Heart right ventricle (tissue), 16 donors: ENCODE results near the gene AGBL4. TPM values are rescaled to one million over a fixed set of nuclear protein-coding genes. Genes with fewer than 3 reads are reported as not detected.

Experiments
- ATAC-seq, 8 donors: fragments of 200-7000 bp; cut with Tn5 transposase; one replicate each; pipeline ENCODE4 v1.9.1; 2020; ENCODE audit warnings: mild to moderate bottlenecking in 8 of 8, moderate library complexity in 8 of 8, moderate number of reproducible peaks in 1 of 8
- DNase-seq, 2 donors: peaks; one replicate each; pipeline ENCODE4 v3.0.0-alpha.2; 2020
- H3K27ac ChIP-seq, 10 donors: fragments of 200-600 bp; sonication (generic) in 2 of 10; one replicate each; pipeline versions ENCODE4 v1.5.0 to v1.8.0; 2020 to 2022; ENCODE audit warnings: mild to moderate bottlenecking in 3 of 10
- H3K27me3 ChIP-seq, 7 donors: fragments of 200-600 bp; one replicate each; pipeline ENCODE4 v1.8.0; 2021 to 2022; ENCODE audit warnings: mild to moderate bottlenecking in 2 of 7
- H3K36me3 ChIP-seq, 9 donors: fragments of 200-600 bp; sonication (generic) in 1 of 9; one replicate each; pipeline versions ENCODE4 v1.5.0 to v1.8.0; 2020 to 2022; ENCODE audit warnings: mild to moderate bottlenecking in 2 of 9
- H3K4me1 ChIP-seq, 9 donors: fragments of 200-600 bp; sonication (generic) in 1 of 9; one replicate each; pipeline versions ENCODE4 v1.5.0 to v1.8.0; 2020 to 2022; ENCODE audit warnings: mild to moderate bottlenecking in 4 of 9
- H3K4me3 ChIP-seq, 10 donors: fragments of 200-600 bp; sonication (generic) in 2 of 10; one replicate each; pipeline versions ENCODE4 v1.5.0 to v1.8.0; 2020 to 2022; ENCODE audit warnings: mild to moderate bottlenecking in 7 of 10, moderate library complexity in 2 of 10
- H3K9me3 ChIP-seq, 11 donors: fragments of 200-600 bp in 10 of 11; sonication (generic) in 2 of 11; one replicate each; pipeline versions ENCODE4 v1.5.0 to v1.8.0; 2013 to 2022; ENCODE audit warnings: mild to moderate bottlenecking in 2 of 11, control low read depth in 1 of 11, moderate library complexity in 1 of 11
- WGBS, 2 donors: extraction: QIAGEN DNeasy Blood & Tissue Kit; methylation state at CpG; one replicate each; pipeline ENCODE4 v1.1.7; 2013; ENCODE audit warnings: inconsistent platforms in 1 of 2; 5-methylcytosine and 5-hydroxymethylcytosine counted together
- intact Hi-C, 10 donors: fragments of 100-400 bp; cut with DNase I; formaldehyde crosslinking; loops; one replicate each; pipeline versions ENCODE4 v1.11.1 to v1.14.2; 2022
- polyA plus RNA-seq, 2 donors: library from polyadenylated mRNA; stranded (reverse); fragments of 200-250 nt; gene quantifications; one replicate each; pipeline ENCODE4 v1.2.3, GENCODE V29; 2013
- total RNA-seq, 10 donors: library from RNA; stranded (reverse); fragmentation: NEBNext Ultra II Directional in 3 of 10; extraction: Animal tissue kit (Norgen Biotek cat#: 25700) in 3 of 10; gene quantifications; one replicate each; pipeline versions ENCODE4 v1.2.1 to v1.2.4, GENCODE V29; 2021 to 2023
- TF ChIP-seq, protein P1 (sequence below), 9 donors: fragments of 200-600 bp; sonication (generic) in 2 of 9; IDR thresholded peaks; one replicate each; pipeline versions ENCODE4 v1.5.0 to v1.8.0; 2021 to 2022; ENCODE audit warnings: antibody characterized with exemption in 9 of 9, mild to moderate bottlenecking in 5 of 9, moderate library complexity in 1 of 9
- donor health status: Arrhythmogenic right ventricular cardiomyopathy.
- donor health status: ischemic (EF 13 %, LVEDD 7.1; RV severe dilation, severe dysfunction).
- donor health status: healthy with polysubstance abuse.
- donor health status: DM: no; HTN: yes; CAD: no.
- donor health status: DM: no; HTN: no; CAD: no.
- donor health status: ischemic (EF 25% LVEDD 6.9; RV normal size, moderate dysfunction).
- donor health status: ischemic (EF 25% LVEDD 5.7; RV mildly dilated, moderate dysfunction).
- donor health status: healthy.
- donor health status: DM: yes; HTN: yes; CAD: no.
- donor health status: Ischemic cardiomyopathy.
- donor health status: ischemic (EF 35%, LVEDD 5.7; RV mildly dilated, moderate dysfunction).
- donor health status: nonischemic (EF 11% LVEDD 7.7; RV severe dilation, severe dysfunction).
- donor health status: DM: yes; HTN: yes; CAD: no.
- donor health status: PGD.
- donor health status: ischemic (EF 29% LVEDD 5.4; RV normal size, mild dysfunction).
- donor health status: nonischemic (EF 23%, LVEDD 6.1; RV moderate dilation, normal function).

AGBL4 gene
- total and polyA plus RNA-seq, 12 donors, result 0.04 to 0.93 (median 0.46) TPM; not detected in 2

DNA sequence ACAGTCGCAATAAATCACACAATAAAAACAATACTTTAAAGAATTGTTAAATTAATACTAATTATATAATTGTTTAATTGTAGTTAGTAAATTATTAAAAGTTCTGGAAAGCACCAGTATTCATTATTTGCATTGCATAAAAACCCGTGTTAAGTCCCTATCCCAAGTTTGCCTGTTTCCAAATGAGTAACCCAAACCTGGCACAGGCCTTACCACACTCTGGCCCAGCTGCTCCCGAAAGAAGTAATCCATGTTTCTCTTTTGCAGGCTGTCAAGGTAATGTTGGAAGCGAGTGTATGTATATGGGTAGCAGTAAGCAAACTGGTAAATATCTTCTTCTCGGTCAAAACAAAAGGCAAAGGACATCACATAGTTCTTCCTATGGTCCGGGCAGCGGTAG lies 978.4 kb downstream of the AGBL4 start:
- intact Hi-C loops, result no loop called here
- Histone ChIP-seq H3K4me3 (no peak overlapping the region), H3K9me3 (no peaks in the 10 kb centered on the region), H3K36me3 (no peaks in the 10 kb centered on the region), H3K27me3 (no peaks in the 10 kb centered on the region), H3K4me1 (no peaks in the 10 kb centered on the region), H3K27ac (no peak overlapping the region)
- TF ChIP-seq, protein P1, sequence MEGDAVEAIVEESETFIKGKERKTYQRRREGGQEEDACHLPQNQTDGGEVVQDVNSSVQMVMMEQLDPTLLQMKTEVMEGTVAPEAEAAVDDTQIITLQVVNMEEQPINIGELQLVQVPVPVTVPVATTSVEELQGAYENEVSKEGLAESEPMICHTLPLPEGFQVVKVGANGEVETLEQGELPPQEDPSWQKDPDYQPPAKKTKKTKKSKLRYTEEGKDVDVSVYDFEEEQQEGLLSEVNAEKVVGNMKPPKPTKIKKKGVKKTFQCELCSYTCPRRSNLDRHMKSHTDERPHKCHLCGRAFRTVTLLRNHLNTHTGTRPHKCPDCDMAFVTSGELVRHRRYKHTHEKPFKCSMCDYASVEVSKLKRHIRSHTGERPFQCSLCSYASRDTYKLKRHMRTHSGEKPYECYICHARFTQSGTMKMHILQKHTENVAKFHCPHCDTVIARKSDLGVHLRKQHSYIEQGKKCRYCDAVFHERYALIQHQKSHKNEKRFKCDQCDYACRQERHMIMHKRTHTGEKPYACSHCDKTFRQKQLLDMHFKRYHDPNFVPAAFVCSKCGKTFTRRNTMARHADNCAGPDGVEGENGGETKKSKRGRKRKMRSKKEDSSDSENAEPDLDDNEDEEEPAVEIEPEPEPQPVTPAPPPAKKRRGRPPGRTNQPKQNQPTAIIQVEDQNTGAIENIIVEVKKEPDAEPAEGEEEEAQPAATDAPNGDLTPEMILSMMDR (IDR thresholded peaks at IDR 0.05), result no peak
- no peak for ATAC-seq
- DNase-seq, result no peak
- 87 to 91% methylated on average over 7 of the region's 7 CpGs for WGBS, 2 donors

DNA sequence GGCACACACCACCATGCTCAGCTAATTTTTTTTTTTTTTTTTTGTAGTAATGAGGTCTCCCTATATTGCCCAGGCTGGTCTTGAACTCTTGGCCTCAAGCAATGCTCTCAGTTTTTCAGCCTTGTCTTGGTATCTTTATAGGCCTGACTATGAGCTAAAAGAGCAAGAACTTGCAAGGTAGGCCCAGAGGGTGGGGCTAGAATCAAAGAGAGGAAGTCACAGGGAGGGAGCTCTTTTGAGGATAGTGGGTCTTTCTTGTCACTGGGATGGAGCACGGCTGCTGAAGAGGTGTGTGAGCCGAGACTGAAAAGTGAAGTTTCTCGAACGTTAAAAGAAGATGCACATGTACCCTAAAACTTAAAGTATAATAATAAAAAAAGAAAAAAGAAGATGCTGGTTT lies 987.1 kb downstream of the AGBL4 start:
- TF ChIP-seq, protein P1 (IDR thresholded peaks at IDR 0.05), result no peak
- DNase-seq, result no peak
- no peak for ATAC-seq
- Histone ChIP-seq H3K27ac (no peak overlapping the region), H3K4me3 (no peak overlapping the region), H3K9me3 (peaks cover 0 to 12% (median 0%) of the 10 kb centered on the region in 11 donors), H3K27me3 (no peaks in the 10 kb centered on the region), H3K4me1 (no peaks in the 10 kb centered on the region), H3K36me3 (no peaks in the 10 kb centered on the region)
- 53 to 62% methylated on average over 4 of the region's 4 CpGs for WGBS, 2 donors
- intact Hi-C loops, result no loop called here

DNA sequence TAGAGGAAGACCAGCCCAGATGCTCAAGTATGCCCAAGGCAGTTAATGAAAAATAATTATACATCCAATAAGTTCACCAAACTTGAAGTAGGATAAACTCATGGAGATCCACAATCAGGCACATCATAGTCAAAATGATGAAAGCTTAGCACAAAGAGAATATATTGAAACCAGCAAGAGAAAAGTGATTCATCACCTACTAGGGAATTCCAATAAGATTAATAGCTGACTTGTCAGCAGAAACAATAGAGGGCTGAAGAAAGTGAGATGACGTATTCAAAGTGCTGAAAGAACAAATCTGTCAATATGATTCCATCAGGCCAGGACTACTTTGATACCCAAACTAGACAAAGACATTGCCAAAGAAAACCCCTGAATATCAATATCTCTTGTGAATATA lies 995.4 kb downstream of the AGBL4 start:
- TF ChIP-seq, protein P1 (IDR thresholded peaks at IDR 0.05), result no peak
- ATAC-seq (no peak), DNase-seq (no peak)
- Histone ChIP-seq H3K27ac (no peak overlapping the region), H3K4me1 (no peaks in the 10 kb centered on the region), H3K36me3 (no peaks in the 10 kb centered on the region), H3K27me3 (no peaks in the 10 kb centered on the region), H3K4me3 (no peak overlapping the region), H3K9me3 (peaks cover 0 to 22% (median 0%) of the 10 kb centered on the region in 11 donors)
- 82 to 88% methylated on average over 1 of the region's 1 CpG for WGBS, 2 donors
- intact Hi-C loops, result no loop called here

DNA sequence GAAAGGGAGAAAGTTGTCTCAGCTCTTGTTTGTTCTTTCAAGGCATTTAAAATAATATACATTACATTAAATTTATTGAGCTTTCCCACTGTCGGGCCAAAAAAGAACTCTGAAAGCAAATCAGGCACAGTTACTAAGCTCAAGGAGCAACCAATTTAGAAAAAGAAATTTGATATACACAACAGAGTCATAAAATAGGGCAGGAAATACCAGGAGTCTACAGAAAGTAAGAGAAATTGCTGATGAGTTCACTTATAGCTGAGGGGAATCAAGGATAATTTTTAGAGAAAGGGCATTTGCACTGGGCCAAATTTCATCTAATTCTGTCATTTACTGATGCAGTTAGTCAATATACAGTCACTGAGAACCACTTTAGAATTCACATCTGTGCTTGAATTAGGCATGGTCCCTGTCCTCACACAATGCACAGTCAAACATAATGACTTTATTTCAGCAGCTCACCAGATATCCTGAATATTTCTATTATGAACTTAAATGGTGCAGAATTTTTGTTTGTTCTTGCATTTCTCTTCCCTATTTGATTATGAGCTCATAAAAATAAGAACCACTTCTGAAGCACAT lies 997.4 kb downstream of the AGBL4 start:
- WGBS, 2 donors, result 87 to 88% methylated on average over 1 of the region's 1 CpG
- intact Hi-C loops, result no loop called here

More for the DNA sequence above, 997.4 kb downstream of the AGBL4 start:
- no peak overlapping the region for H3K27ac ChIP-seq
- no peaks in the 10 kb centered on the region for H3K27me3 ChIP-seq
- H3K36me3 ChIP-seq, result no peaks in the 10 kb centered on the region
- no peak overlapping the region for H3K4me3 ChIP-seq
- DNase-seq (no peak), ATAC-seq (no peak)
- peaks cover 0 to 23% (median 0%) of the 10 kb centered on the region in 11 donors for H3K9me3 ChIP-seq
- TF ChIP-seq, protein P1 (IDR thresholded peaks at IDR 0.05), result no peak
- H3K4me1 ChIP-seq, result no peaks in the 10 kb centered on the region
